ENCODE measurements around the gene CDC42EP5.

Gene CDC42EP5

GRCh38 chr19:54477650-54478049 lies 4.6 kb upstream of the CDC42EP5 start:
- Histone ChIP-seq H3K9me3 (ENCODE audit: control insufficient read depth, low read length) (no peaks in the 10 kb centered on the region), H3K4me1 (ENCODE audit: control insufficient read depth, insufficient read depth, low read depth, low read length) (peaks cover 9% of the 10 kb centered on the region), H3K9ac (ENCODE audit: low read length) (no peak overlapping the region), H4K91ac (ENCODE audit: low read length) (no peak overlapping the region), H3K36me3 (ENCODE audit: control insufficient read depth in 1 of 2, insufficient read depth in 2 of 2, low read depth in 1 of 2, low read length in 2 of 2) (no peaks in the 10 kb centered on the region), H3K79me1 (replicated peaks; ENCODE audit: low read length, poor library complexity, severe bottlenecking) (no peaks in the 10 kb centered on the region), H2AFZ (ENCODE audit: low read depth, low read length) (no peak overlapping the region), H3K27ac (ENCODE audit: low read length, poor library complexity, severe bottlenecking) (no peak overlapping the region), H2BK120ac (ENCODE audit: low read depth, low read length) (no peak overlapping the region), H3K4me3 (ENCODE audit: insufficient read depth in 1 of 2, low read depth in 1 of 2, low read length in 2 of 2) (no peak overlapping the region), H3K4me2 (ENCODE audit: low read length, poor library complexity, severe bottlenecking) (no peak overlapping the region), H3K23ac (ENCODE audit: low read length in 2 of 2) (no peak overlapping the region), H2BK5ac (ENCODE audit: low read depth, low read length, poor library complexity, severe bottlenecking) (no peak overlapping the region), H2BK15ac (ENCODE audit: low read depth, poor library complexity, severe bottlenecking) (no peak overlapping the region), H3K14ac (ENCODE audit: low read length in 2 of 2) (no peak overlapping the region), H3K4ac (ENCODE audit: low read depth in 1 of 2, low read length in 2 of 2) (no peak overlapping the region), H3K27me3 (ENCODE audit: control insufficient read depth in 1 of 2, insufficient read depth in 1 of 2, low read length in 2 of 2) (peaks cover 0 to 20% of the 10 kb centered on the region in 2 experiments), H3K18ac (ENCODE audit: low read depth in 1 of 2, low read length in 2 of 2) (no peak overlapping the region), H2BK12ac (ENCODE audit: low read length in 2 of 2) (no peak overlapping the region), H4K8ac (ENCODE audit: low read length) (no peak overlapping the region), H2AK5ac (ENCODE audit: low read length, severe bottlenecking) (no peak overlapping the region)
- DNase-seq = no peak
- 86% methylated on average over 2 of the region's 3 CpGs for WGBS

GRCh38 chr19:54475706-54476105 lies 2.6 kb upstream of the CDC42EP5 start:
- Histone ChIP-seq H3K4me3 (ENCODE audit: insufficient read depth in 1 of 2, low read depth in 1 of 2, low read length in 2 of 2) (no peak overlapping the region), H2BK15ac (ENCODE audit: low read depth, poor library complexity, severe bottlenecking) (no peak overlapping the region), H3K9me3 (ENCODE audit: control insufficient read depth, low read length) (no peaks in the 10 kb centered on the region), H4K91ac (ENCODE audit: low read length) (no peak overlapping the region), H2AK5ac (ENCODE audit: low read length, severe bottlenecking) (no peak overlapping the region), H3K79me1 (replicated peaks; ENCODE audit: low read length, poor library complexity, severe bottlenecking) (no peaks in the 10 kb centered on the region), H2BK5ac (ENCODE audit: low read depth, low read length, poor library complexity, severe bottlenecking) (no peak overlapping the region), H3K4ac (ENCODE audit: low read depth in 1 of 2, low read length in 2 of 2) (no peak overlapping the region), H3K23ac (ENCODE audit: low read length in 2 of 2) (no peak overlapping the region), H2BK120ac (ENCODE audit: low read depth, low read length) (no peak overlapping the region), H3K4me2 (ENCODE audit: low read length, poor library complexity, severe bottlenecking) (no peak overlapping the region), H3K18ac (ENCODE audit: low read depth in 1 of 2, low read length in 2 of 2) (no peak overlapping the region), H2BK12ac (ENCODE audit: low read length in 2 of 2) (no peak overlapping the region), H3K36me3 (ENCODE audit: control insufficient read depth in 1 of 2, insufficient read depth in 2 of 2, low read depth in 1 of 2, low read length in 2 of 2) (no peaks in the 10 kb centered on the region), H4K8ac (ENCODE audit: low read length) (no peak overlapping the region), H3K4me1 (ENCODE audit: control insufficient read depth, insufficient read depth, low read depth, low read length) (peaks cover 18% of the 10 kb centered on the region), H3K27ac (ENCODE audit: low read length, poor library complexity, severe bottlenecking) (no peak overlapping the region), H3K9ac (ENCODE audit: low read length) (no peak overlapping the region), H3K27me3 (ENCODE audit: control insufficient read depth in 1 of 2, insufficient read depth in 1 of 2, low read length in 2 of 2) (peaks cover 9 to 23% of the 10 kb centered on the region in 2 experiments), H3K14ac (ENCODE audit: low read length in 2 of 2) (no peak overlapping the region), H2AFZ (ENCODE audit: low read depth, low read length) (no peak overlapping the region)
- WGBS = 89% methylated on average over 11 of the region's 11 CpGs
- DNase-seq = no peak

GRCh38 chr19:54473892-54474372 lies 836 bp upstream of the CDC42EP5 start:
- H2BK120ac ChIP-seq (ENCODE audit: low read depth, low read length) = peak overlapping the region; percentile 74

GRCh38 chr19:54470991-54471782 lies 1.9 kb downstream of the CDC42EP5 start:
- no peak overlapping the region for H2BK5ac ChIP-seq (ENCODE audit: low read depth, low read length, poor library complexity, severe bottlenecking)

More at GRCh38 chr19:54473892-54474372, 836 bp upstream of the CDC42EP5 start:
- Histone ChIP-seq H2BK15ac (ENCODE audit: low read depth, poor library complexity, severe bottlenecking) (peak overlapping the region; percentile 83), H3K4ac (ENCODE audit: low read depth in 1 of 2, low read length in 2 of 2) (peak overlapping the region; percentile 61 to 62), H3K9me3 (ENCODE audit: control insufficient read depth, low read length) (no peaks in the 10 kb centered on the region), H2AFZ (ENCODE audit: low read depth, low read length) (peak overlapping the region; percentile 20), H2BK12ac (ENCODE audit: low read length in 2 of 2) (peak overlapping the region; percentile 29 to 50), H3K79me1 (replicated peaks; ENCODE audit: low read length, poor library complexity, severe bottlenecking) (no peaks in the 10 kb centered on the region), H3K18ac (ENCODE audit: low read depth in 1 of 2, low read length in 2 of 2) (peak overlapping the region; percentile 84), H3K4me2 (ENCODE audit: low read length, poor library complexity, severe bottlenecking) (peak overlapping the region; percentile 76), H3K36me3 (ENCODE audit: control insufficient read depth in 1 of 2, insufficient read depth in 2 of 2, low read depth in 1 of 2, low read length in 2 of 2) (no peaks in the 10 kb centered on the region), H3K23ac (ENCODE audit: low read length in 2 of 2) (peak overlapping the region in 1 of 2 experiments; percentile 64), H3K27ac (ENCODE audit: low read length, poor library complexity, severe bottlenecking) (no peak overlapping the region), H3K27me3 (ENCODE audit: control insufficient read depth in 1 of 2, insufficient read depth in 1 of 2, low read length in 2 of 2) (peaks cover 12 to 26% of the 10 kb centered on the region in 2 experiments), H2AK5ac (ENCODE audit: low read length, severe bottlenecking) (no peak overlapping the region), H4K91ac (ENCODE audit: low read length) (peak overlapping the region; percentile 79), H2BK5ac (ENCODE audit: low read depth, low read length, poor library complexity, severe bottlenecking) (no peak overlapping the region), H4K8ac (ENCODE audit: low read length) (peak overlapping the region; percentile 86), H3K4me1 (ENCODE audit: control insufficient read depth, insufficient read depth, low read depth, low read length) (peaks cover 18% of the 10 kb centered on the region), H3K9ac (ENCODE audit: low read length) (peak overlapping the region; percentile 73), H3K14ac (ENCODE audit: low read length in 2 of 2) (peak overlapping the region in 1 of 2 experiments; percentile 82), H3K4me3 (ENCODE audit: insufficient read depth in 1 of 2, low read depth in 1 of 2, low read length in 2 of 2) (no peak overlapping the region)
- 96% methylated on average over 5 of the region's 6 CpGs for WGBS
- DNase-seq = no peak

More at GRCh38 chr19:54470991-54471782, 1.9 kb downstream of the CDC42EP5 start:
- Histone ChIP-seq H3K36me3 (ENCODE audit: control insufficient read depth in 1 of 2, insufficient read depth in 2 of 2, low read depth in 1 of 2, low read length in 2 of 2) (no peaks in the 10 kb centered on the region), H2BK12ac (ENCODE audit: low read length in 2 of 2) (peak overlapping the region in 1 of 2 experiments; percentile 73), H3K27me3 (ENCODE audit: control insufficient read depth in 1 of 2, insufficient read depth in 1 of 2, low read length in 2 of 2) (peaks cover 12 to 22% of the 10 kb centered on the region in 2 experiments), H3K23ac (ENCODE audit: low read length in 2 of 2) (peak overlapping the region in 1 of 2 experiments; percentile 40), H3K4me3 (ENCODE audit: insufficient read depth in 1 of 2, low read depth in 1 of 2, low read length in 2 of 2) (peak overlapping the region; percentile 33 to 64), H3K18ac (ENCODE audit: low read depth in 1 of 2, low read length in 2 of 2) (peak overlapping the region; percentile 64 to 89), H3K14ac (ENCODE audit: low read length in 2 of 2) (peak overlapping the region in 1 of 2 experiments; percentile 75), H3K79me1 (replicated peaks; ENCODE audit: low read length, poor library complexity, severe bottlenecking) (no peaks in the 10 kb centered on the region), H3K9ac (ENCODE audit: low read length) (peak overlapping the region; percentile 74), H3K4ac (ENCODE audit: low read depth in 1 of 2, low read length in 2 of 2) (peak overlapping the region; percentile 75 to 88), H4K91ac (ENCODE audit: low read length) (peak overlapping the region; percentile 27), H2AK5ac (ENCODE audit: low read length, severe bottlenecking) (no peak overlapping the region), H4K8ac (ENCODE audit: low read length) (peak overlapping the region; percentile 64), H2AFZ (ENCODE audit: low read depth, low read length) (peak overlapping the region; percentile 61), H3K9me3 (ENCODE audit: control insufficient read depth, low read length) (no peaks in the 10 kb centered on the region), H3K4me1 (ENCODE audit: control insufficient read depth, insufficient read depth, low read depth, low read length) (peaks cover 18% of the 10 kb centered on the region), H3K27ac (ENCODE audit: low read length, poor library complexity, severe bottlenecking) (no peak overlapping the region), H2BK15ac (ENCODE audit: low read depth, poor library complexity, severe bottlenecking) (peak overlapping the region; percentile 52), H3K4me2 (ENCODE audit: low read length, poor library complexity, severe bottlenecking) (peak overlapping the region; percentile 78), H2BK120ac (ENCODE audit: low read depth, low read length) (peak overlapping the region; percentile 79)
- WGBS = 7% methylated on average over 46 of the region's 60 CpGs
- DNase-seq = peak; percentile 75

Data from mesenchymal stem cell (in vitro differentiated cells and primary cell).